Tibial nerve (tissue), 4 donors: ENCODE data around the gene HSF5. TPM values are rescaled to one million over a fixed set of nuclear protein-coding genes. Genes with fewer than 3 reads are reported as not detected.

Source experiments
- DNase-seq, 2 donors: peaks; one replicate each; pipeline ENCODE4 v3.0.0-alpha.2; 2019; ENCODE audit warnings: low spot score in 2 of 2
- H3K27ac ChIP-seq, 4 donors: fragments of 200-600 bp; sonication (generic) in 3 of 4; one replicate each; pipeline ENCODE4 v1.5.1; 2017 to 2019; ENCODE audit warnings: mild to moderate bottlenecking in 1 of 4
- H3K27me3 ChIP-seq, 2 donors: fragments of 200-600 bp; sonication (generic) in 1 of 2; one replicate each; pipeline versions ENCODE4 v1.5.1 to v1.6.0; 2017 to 2019
- H3K36me3 ChIP-seq, 3 donors: fragments of 200-600 bp; sonication (generic); one replicate each; pipeline ENCODE4 v1.5.1; 2018 to 2019
- H3K4me1 ChIP-seq, 4 donors: fragments of 200-600 bp; sonication (generic) in 3 of 4; one replicate each; pipeline ENCODE4 v1.5.1; 2017 to 2019
- H3K4me3 ChIP-seq, 4 donors: fragments of 200-600 bp; sonication (generic) in 3 of 4; one replicate each; pipeline ENCODE4 v1.5.1; 2017 to 2019; ENCODE audit warnings: mild to moderate bottlenecking in 1 of 4, moderate library complexity in 1 of 4
- H3K9me3 ChIP-seq, 4 donors: fragments of 200-600 bp; sonication (generic) in 3 of 4; one replicate each; pipeline ENCODE4 v1.5.1; 2017 to 2019
- EP300 ChIP-seq, 2 donors: sonication (generic); formaldehyde crosslinking; IDR thresholded peaks; one replicate each; pipeline ENCODE4 v1.6.1; 2017; ENCODE audit warnings: antibody characterized with exemption in 2 of 2, mild to moderate bottlenecking in 1 of 2
- POLR2A ChIP-seq, 2 donors: fragments of 450-650 bp; IDR thresholded peaks; one replicate each; pipeline ENCODE4 v1.6.1; 2017; ENCODE audit warnings: antibody characterized with exemption in 2 of 2, mild to moderate bottlenecking in 2 of 2, moderate library complexity in 2 of 2
- WGBS, 2 donors: methylation state at CpG; one replicate each; pipeline ENCODE4 v1.1.5; 2018; 5-methylcytosine and 5-hydroxymethylcytosine counted together
- total RNA-seq, 4 donors: library from RNA; depleted of rRNA; stranded (reverse); fragments of >200 nt; gene quantifications; one replicate each; pipeline ENCODE4 v1.1.0, GENCODE V29; 2016
- TF ChIP-seq, protein P1 (sequence below), 5 experiments: fragments of 200-600 bp in 3 of 5; fragments of 450-650 bp in 2 of 5; sonication (generic) in 3 of 5; IDR thresholded peaks; one replicate each; pipeline ENCODE4 v1.5.1; 2016 to 2019; ENCODE audit warnings: antibody characterized with exemption in 5 of 5, mild to moderate bottlenecking in 3 of 5, moderate library complexity in 2 of 5

HSF5 gene
- total RNA-seq, 4 donors from 2014 or later = 0.30 TPM; not detected in 3

DNA sequence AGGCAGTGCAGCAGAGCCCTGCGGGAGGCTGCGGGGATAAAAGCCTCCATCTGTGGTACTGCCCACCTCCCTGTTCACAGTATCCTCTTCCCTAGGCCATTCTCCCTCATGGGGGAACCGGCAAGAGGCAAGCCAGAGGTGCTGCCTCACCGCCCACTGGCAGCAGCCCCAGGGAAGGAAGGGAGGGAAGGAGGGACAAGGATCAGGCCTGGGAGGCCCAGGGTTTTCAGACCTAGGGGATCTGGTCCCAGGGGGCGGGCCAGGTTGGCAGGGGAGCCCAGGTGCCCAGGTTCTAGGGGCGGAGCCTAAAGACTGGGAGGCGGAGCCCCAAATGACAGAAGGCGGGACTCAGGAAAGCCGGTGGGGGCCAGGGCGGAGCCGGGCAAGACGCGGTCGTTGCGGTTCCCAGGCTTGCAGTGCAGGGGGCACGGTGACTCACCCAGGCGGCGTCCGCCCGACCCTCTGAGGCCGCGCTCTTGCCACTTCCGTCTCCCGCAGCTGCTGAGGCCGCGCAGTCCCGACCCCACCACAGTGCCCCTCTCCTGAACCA lies 29.2 kb upstream of the HSF5 start:
- 0 to 1% methylated on average over 15 to 23 of the region's 27 CpGs for WGBS, 2 donors
- no peaks in the 10 kb centered on the region for H3K27me3 ChIP-seq
- H3K36me3 ChIP-seq = peaks cover 0 to 5% (median 0%) of the 10 kb centered on the region in 3 donors
- peak overlapping the region; percentile 64 to 85 (median 66) for H3K4me3 ChIP-seq
- no peak for DNase-seq
- H3K27ac ChIP-seq = peak overlapping the region; percentile 97 to 99 (median 97)
- H3K9me3 ChIP-seq = no peaks in the 10 kb centered on the region
- TF ChIP-seq POLR2A (IDR thresholded peaks at IDR 0.05) (peak; percentile 39), EP300 (IDR thresholded peaks at IDR 0.05) (no peak)
- TF ChIP-seq, protein P1, sequence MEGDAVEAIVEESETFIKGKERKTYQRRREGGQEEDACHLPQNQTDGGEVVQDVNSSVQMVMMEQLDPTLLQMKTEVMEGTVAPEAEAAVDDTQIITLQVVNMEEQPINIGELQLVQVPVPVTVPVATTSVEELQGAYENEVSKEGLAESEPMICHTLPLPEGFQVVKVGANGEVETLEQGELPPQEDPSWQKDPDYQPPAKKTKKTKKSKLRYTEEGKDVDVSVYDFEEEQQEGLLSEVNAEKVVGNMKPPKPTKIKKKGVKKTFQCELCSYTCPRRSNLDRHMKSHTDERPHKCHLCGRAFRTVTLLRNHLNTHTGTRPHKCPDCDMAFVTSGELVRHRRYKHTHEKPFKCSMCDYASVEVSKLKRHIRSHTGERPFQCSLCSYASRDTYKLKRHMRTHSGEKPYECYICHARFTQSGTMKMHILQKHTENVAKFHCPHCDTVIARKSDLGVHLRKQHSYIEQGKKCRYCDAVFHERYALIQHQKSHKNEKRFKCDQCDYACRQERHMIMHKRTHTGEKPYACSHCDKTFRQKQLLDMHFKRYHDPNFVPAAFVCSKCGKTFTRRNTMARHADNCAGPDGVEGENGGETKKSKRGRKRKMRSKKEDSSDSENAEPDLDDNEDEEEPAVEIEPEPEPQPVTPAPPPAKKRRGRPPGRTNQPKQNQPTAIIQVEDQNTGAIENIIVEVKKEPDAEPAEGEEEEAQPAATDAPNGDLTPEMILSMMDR (IDR thresholded peaks at IDR 0.05) = no peak
- peaks cover 0 to 66% (median 30%) of the 10 kb centered on the region in 4 donors for H3K4me1 ChIP-seq

- Histone ChIP-seq H3K27ac (peak overlapping the region; percentile 97 to 99 (median 97)), H3K36me3 (peaks cover 0 to 12% (median 0%) of the 10 kb centered on the region in 3 donors), H3K9me3 (no peaks in the 10 kb centered on the region), H3K27me3 (no peaks in the 10 kb centered on the region), H3K4me1 (peaks cover 0 to 69% (median 30%) of the 10 kb centered on the region in 4 donors), H3K4me3 (peak overlapping the region; percentile 64 to 85 (median 66))
- DNase-seq = no peak
- no peak for TF ChIP-seq EP300 (IDR thresholded peaks at IDR 0.05)
- TF ChIP-seq POLR2A (IDR thresholded peaks at IDR 0.05) = no peak
- TF ChIP-seq, protein P1 (IDR thresholded peaks at IDR 0.05) = no peak
- 63 to 65% methylated on average over 2 of the region's 2 CpGs for WGBS, 2 donors
Measured at GRCh38 chr17:58516644-58517377, 28.6 kb upstream of the HSF5 start.

DNA sequence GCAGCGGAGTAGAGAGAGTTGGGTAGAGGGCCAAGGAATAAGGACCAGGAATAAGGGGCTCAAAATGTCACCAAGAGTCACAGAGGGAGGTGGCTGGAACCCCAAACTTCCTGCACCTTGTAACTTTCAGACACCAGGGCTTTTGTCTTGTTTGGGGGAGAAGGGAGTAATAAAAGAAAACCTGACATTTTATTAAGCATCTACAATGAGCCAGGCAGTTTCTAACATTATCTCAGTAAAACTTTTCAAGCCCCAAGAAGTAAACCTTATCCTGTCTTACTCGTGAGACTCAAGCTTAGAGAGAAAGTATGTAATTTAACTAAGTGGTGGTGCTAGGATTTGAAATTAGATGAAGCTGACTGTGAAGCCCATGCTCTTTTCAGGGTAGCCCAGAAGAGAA lies 27.1 kb upstream of the HSF5 start:
- no peak for TF ChIP-seq POLR2A (IDR thresholded peaks at IDR 0.05)
- no peak for TF ChIP-seq EP300 (IDR thresholded peaks at IDR 0.05)
- TF ChIP-seq, protein P1 (IDR thresholded peaks at IDR 0.05) = no peak
- no peak overlapping the region for H3K4me3 ChIP-seq
- peaks cover 0 to 27% (median 10%) of the 10 kb centered on the region in 3 donors for H3K36me3 ChIP-seq
- H3K27me3 ChIP-seq = no peaks in the 10 kb centered on the region
- peaks cover 0 to 64% (median 30%) of the 10 kb centered on the region in 4 donors for H3K4me1 ChIP-seq
- H3K9me3 ChIP-seq = no peaks in the 10 kb centered on the region
- no peak for DNase-seq
- H3K27ac ChIP-seq = peak overlapping the region; percentile 66 to 99 (median 80)
- WGBS, 2 donors = 61 to 62% methylated on average over 2 of the region's 2 CpGs

DNA sequence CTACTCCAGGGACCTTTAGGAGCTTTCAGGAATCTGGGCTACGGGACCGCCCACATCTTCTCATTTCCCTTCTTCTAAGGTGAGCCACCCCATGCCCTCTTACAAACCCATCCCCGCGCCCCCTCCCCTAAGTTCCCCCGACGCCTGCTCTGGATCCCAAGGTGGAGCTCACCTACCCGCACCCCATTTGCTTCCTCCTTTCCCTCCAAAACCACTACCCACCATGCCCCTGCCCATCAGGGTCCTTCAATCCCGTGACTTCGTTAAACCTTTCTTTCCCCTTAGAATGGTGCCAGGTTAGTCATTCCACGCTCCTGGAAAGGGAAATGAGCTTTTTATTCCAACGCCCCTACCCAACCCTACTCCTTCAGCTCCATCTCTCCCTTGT lies 26.6 kb upstream of the HSF5 start:
- TF ChIP-seq, protein P1 (IDR thresholded peaks at IDR 0.05) = no peak
- TF ChIP-seq EP300 (IDR thresholded peaks at IDR 0.05) = no peak
- TF ChIP-seq POLR2A (IDR thresholded peaks at IDR 0.05) = no peak
- H3K27me3 ChIP-seq = no peaks in the 10 kb centered on the region
- H3K27ac ChIP-seq = peak overlapping the region; percentile 66 to 99 (median 80)
- WGBS, 2 donors = 19 to 22% methylated on average over 11 of the region's 11 CpGs
- H3K9me3 ChIP-seq = no peaks in the 10 kb centered on the region
- H3K36me3 ChIP-seq = peaks cover 0 to 32% (median 10%) of the 10 kb centered on the region in 3 donors
- no peak for DNase-seq
- H3K4me1 ChIP-seq = peaks cover 0 to 59% (median 30%) of the 10 kb centered on the region in 4 donors
- peak overlapping the region; percentile 63 to 83 (median 69) for H3K4me3 ChIP-seq
